T follicular helper cell (primary cell): Measurements from ENCODE around the gene LCNL1.
A peak's percentile ranks its signal among the peaks of the same experiment; 100 is the strongest.

ENCODE experiments used
- DNase-seq: peaks from one replicate; pipeline ENCODE4 v3.0.0-alpha.2; 2020; ENCODE audit warnings: low read depth
- total RNA-seq, 2 experiments: gene quantifications; one replicate each; lab custom pipeline; 2026; lab: John Stamatoyannopoulos, UW

The LCNL1 gene
- total RNA-seq: 0 to 0.60 reads per million in 2 experiments

DNA sequence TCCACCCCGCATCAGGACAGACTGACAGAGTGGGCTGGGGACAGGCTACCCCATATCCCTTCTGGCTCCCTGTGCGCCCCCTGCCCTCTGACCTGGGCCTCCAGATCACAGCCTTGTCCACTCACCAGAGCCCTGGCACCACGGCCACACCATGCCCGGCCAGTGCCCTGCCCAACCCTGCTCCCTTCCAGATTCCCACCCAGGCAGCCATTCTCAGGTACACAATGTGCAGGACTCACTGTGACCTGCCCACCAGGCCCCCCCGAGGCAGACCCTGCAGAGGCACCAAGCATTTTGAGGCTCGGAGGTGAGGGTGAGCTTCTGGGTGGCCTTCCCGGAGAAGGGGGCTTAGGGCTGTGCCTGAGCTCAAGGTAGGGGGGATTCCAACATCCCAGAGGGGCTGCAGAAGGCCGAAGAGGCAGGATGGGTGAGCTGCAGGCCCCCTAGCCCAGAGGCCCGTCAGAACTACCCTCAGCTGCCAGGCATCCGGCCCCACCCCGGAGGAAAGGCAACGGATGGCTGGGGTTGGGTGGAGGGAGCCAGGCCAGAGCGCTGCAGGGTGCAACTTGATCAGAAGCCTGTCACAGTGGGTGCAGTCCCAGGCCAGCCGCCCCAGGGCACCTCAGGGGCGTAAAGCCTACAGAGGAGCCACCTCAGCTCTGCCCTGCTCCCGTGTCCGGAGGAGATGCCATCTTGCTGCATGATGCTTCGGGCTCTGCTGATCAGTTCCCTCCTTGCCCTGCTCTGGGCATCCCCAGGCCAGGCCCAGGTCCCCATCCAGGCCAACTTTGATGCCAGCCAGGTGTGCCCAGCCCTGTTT lies at the start of gene LCNL1:
Gene LCNL1, plus strand, starts transcription at position 762 of the 820 bp plus-strand sequence. CDS start 594 bp downstream, outside the sequence.
- DNase-seq: no peak

DNA sequence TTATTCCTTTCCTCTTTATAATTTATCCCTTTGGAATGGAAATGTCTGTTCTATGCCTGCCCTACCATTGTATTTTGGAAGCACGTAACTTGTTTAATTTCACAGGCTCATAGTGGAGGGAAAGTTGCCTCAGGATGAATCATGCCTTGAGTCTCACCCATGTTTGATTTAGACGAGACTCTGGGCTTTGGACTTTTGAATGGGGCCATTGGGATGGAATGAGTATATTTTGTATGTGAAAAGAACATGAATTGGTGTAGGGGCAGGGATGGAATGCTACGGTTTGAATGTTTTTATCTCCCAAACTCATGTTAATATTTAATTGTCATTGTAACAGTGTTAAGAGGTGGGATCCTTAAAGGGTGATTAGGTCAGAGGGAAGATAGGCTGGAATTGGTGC lies 48.5 kb upstream of the LCNL1 start:
- DNase-seq: no peak

DNA sequence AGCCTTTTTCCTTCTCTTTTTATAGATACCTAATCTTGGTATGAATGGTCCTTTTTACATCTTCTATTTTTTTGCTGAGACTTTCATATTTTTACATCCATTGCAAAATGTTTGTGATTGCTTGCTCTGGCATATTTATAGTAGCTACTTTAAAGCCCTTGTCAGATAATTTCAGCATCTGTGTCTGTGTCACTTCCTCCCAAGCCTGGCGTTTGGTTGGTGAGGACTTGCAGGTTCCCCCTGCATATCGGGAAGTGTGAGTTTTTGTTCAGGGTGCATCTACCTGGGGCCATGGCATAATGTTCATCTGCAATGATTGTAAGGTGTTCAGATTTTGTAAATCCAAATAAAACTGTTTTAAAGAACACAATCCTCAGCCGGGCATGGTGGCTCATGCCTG lies 47.1 kb upstream of the LCNL1 start:
- DNase-seq: no peak

DNA sequence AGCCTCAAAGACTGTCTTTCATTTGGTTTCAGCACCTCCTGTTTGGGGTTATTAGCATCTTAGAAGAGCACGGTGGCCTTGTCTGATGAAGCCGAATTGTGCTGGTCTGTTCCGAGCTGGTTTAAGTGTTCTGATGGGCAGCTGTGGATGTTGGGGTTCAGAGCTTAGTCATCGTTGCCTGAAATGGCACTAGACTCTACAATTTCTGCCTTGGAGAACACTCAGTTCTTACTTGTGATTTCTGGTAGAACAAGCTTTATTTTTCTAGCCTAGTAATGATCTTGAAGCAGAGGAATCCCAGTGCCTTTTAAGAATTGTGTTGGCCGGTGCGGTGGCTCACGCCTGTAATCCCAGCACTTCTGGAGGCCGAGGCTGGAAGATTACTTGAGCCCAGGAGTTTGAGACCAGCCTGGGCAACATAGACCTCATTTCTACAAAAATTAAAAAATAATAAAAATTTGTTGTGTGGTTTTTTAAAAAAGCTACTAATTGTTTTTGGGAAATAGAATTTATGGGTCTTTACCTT lies 46.1 kb upstream of the LCNL1 start:
- no peak for DNase-seq

DNA sequence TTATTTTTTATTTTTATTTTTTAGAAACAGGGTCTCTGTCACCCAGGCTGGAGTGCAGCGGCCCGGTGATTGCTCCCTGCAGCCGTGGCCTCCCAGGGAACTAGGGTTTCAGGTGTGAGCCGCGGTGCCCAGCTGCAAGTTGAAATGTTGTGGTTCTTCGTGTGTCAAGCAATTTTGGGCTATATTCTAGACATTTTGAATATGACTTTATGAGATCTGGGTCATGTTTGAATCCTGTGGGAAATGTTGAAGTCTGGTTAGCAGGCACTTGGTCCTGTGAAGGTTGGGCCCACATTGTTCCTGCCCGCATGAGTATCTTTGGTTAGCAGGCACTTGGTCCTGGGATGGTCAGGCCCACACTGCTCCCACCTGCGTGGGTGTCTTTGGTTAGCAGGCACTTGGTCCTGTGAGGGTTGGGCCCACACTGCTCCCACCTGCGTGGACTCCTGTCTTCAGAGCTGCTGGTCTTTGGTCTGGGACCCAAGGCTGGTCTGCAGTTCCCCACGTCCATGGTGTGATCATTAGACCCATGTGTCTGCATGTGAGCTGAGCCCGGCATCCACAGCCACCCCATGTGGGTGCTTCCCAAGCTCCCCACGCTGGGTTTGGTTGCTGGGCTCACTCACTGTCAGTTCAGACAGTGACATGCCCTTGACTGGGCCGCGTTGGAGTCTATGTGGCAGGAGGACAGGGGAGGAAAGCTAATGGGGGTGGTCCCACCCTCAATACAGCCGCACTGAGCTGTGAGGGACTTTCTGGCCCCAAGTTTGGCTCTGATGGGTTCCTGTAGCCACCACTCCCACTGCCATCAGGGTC lies 45.4 kb upstream of the LCNL1 start:
- no peak for DNase-seq

DNA sequence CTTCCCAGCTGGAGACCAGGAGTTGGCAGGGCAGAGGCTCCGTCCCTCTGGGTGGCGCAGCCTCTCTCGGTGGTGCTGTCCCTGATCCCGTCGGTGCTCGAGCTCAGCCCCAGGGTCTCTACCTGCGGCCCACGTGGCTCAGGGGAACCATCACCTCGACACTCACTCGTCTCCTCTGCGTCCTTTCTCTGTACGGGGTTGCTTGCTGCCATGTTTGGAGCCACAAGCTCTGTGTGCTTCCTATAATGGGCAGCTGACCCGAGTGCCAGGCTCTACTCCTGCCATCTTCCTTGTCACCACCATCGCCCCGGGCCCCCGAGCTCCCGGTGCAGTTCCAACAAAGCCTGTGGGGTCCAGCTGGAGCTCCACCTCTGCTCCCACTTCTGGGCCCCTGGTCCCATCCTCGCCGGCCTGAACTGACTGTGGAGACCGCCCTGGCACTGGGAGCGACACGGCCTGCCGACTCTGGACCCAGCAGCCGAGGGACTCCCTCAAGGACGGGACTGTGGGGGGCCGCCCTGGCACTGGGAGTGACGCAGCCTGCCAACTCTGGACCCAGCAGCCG lies 43.3 kb upstream of the LCNL1 start:
- DNase-seq: no peak

DNA sequence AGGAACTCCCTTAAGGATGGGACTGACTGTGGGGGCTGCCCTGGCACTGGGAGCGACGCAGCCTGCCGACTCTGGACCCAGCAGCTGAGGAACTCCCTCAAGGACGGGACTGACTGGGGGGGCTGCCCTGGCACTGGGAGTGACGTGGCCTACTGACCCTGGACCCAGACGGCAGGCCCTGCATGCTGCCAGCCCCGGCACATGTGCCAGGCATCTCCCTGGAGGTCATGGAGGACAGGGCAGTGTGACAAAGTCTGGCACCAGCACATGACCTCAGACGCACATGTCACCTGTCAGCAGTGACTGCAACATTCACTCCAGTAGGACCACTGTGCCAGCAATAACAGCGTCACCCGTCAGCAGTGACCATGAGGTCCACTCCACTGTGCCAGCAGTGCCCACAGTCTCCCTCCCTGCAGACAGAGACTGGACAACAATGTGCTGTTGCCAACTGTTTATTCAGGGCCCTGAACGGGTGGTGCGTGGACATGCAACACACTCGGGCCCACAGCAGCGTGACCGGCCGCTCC lies 42.7 kb upstream of the LCNL1 start:
- no peak for DNase-seq

DNA sequence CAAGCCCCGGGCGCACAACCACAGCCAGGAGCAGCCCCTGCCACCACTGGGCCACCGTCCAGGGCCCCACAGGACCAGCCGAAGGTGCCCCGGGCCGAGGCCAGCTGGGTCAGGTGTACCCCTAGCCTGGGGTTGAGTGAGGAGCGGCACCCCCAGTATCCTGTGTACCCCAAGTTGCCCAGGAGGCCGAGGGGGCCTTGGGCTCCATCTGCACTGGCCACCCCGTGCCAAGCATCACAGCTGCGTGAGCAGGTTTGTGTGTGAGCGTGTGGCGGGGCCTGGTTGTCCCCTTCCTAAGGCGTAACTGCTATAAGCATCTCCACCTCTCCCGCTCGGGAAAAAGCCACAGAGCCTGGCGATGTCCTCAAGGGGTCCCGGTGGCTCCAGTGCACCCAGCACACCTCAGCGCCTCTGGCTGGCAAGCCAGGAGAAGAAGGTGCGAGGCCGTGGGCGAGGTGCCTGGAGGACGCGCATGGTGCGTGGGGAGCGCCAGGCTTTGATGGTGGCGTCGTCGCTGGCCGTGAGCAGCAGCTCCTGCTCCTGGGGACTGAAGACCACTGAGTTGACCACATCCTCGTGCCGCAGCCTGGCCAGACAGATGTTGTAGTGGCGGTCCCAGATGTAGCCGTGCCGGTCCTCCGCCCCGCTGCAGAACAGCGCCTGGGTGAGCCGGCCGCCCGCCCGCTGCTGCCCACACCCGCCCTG lies 42.1 kb upstream of the LCNL1 start:
- no peak for DNase-seq

DNA sequence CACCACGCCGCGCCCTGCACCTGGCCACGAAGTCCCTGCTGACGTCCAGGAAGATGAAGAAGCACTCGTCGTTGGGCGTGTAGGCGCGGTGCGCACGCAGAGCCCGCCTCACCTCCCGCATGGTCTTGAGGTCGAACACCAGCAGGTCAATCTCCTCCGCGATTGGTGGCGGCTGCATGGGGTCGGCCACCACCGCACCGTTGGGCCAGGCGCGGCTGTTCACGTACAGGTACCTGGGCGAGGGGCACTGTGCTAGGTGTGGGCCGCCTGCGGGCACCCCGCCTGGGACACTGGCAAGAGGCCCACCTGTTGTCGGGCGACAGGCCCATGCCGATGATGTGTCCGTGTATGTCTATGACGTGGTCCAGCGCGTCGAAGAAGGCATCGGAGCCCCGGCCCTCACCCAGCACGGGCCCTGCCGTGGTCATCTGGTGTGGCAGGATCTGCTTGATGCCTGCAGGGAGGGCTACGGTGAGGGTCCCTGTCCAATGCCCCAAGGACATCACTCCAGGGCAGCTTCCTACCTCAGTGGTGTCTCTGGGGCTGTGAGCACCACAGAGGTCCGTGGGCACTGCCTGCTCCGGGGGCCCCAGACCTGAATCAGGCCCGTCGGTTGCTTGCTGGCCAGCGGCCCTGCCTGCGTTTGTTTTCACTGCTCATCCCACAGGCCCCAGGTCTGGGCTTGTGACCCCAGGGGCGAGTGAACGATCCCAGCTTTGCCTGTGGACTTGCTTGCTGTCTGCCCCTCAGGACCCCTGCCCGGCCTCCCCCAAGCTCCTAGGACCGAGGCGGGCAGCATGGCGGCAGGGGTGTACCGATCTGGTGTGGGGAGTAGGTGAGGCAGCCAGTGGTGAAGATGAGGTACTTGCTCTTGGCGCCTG lies 41.3 kb upstream of the LCNL1 start:
- DNase-seq: no peak

DNA sequence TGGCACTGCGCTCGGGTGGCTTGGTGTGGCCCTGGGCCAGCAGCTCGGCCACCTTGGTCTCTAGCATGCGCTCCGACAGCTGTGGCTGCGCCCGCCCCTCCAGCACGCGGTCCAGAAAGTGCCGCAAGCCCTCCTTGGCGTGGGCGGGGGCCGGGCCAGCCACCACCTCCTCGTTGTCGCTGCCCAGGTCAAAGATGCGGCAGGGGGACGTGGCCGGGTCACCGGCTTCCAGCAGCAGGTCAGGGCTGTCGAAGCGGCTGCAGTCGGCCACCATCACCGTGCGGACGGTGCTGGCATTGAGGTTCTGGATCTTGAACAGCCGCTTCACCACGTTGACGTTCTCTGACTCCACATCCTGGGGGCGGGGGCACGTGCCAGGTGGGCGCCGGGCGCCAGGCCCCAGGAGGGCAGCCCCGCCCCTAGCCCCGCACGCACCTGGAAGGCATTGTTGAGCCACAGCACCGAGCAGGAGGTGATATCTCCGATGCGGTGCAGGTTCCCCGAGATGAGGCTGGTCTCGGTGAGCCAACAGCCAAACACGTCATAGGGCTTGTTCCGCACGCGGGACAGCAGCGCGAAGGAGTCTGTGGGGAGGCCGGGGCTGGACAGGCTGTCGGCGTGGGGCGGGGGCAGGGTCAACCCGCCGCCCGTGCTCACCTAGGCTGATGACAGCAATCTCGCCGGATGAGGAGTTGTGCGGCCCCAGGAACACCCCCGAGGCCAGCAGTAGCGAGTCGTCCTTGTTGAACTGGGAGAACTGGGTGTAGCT lies 40.5 kb upstream of the LCNL1 start:
- DNase-seq: no peak

DNA sequence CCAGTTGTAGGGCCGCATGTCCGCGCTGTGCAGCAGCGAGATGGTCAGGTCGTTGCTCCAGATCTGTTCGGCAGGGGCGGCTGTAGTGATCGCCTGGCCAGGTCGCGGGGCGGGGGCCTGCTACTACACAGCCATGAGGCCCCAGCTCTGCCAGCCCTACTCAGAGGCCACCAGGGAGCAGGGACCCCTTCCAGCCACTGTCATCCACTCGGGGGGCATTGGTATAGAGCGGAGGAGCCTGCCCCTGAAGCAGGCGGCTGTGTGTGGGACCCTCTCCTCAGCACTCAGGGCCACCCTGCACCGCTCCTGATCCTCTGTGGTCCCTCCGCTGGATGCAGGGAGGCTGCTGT lies 39.9 kb upstream of the LCNL1 start:
- no peak for DNase-seq

DNA sequence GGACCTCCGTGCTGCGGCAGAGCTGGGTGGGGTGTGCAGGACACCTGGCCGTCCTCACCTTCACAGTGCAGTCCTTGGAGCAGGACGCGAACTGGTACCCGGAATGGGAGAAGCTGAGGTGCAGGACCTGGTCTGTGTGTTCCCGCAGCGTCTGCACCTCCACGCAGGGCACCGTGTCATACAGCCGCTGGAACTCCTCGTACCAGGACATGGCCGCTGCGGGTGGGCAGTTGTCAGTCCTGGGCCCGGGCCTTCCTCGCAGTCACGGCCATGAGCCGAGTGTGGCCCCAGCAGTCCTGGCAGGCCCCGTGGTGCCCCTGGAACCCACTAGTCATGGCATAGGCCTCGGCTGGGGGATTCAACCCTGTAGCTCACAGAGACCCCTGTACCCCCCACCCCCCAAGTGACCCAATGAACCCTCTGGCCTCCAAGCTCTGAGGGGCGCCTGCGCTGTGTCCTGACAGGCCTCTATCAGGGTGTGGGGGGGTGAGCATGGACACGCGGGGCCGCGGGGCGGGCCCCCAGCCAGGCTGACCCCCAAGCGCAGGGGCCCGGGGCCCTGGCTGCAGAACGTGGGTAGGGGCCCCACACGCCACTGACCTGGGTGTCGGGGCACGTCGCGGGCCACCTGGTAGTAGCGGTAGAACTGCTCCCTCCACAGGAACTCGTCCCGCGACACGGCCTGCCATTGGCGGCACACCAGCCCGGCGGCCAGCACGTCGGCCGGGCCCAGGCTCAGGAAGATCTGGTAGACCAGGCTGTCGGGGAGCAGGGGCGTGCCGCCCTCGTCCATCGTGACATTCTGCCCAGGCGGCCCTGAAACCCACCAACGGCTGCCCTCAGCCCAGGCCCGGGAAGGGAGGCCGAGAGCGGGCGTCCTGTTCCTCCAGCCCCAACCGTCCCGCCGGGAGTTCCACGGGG lies 39.2 kb upstream of the LCNL1 start:
- DNase-seq: no peak

DNA sequence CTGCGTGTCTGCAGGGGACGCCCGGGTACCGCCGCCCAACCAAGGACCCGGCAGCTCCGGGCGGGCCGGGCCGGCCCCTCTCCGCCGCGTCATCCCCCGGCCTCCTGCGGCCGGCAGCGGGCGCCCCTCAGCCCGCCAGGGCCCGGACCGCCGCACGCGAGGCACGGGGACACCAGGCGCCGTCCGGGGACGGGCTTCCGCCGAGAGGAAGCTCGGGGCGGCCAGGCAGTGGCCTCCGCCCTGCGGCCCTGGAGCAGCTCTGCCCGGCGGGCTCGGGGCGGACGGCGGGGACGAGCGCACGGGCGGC lies 38.6 kb upstream of the LCNL1 start:
- DNase-seq: no peak

DNA sequence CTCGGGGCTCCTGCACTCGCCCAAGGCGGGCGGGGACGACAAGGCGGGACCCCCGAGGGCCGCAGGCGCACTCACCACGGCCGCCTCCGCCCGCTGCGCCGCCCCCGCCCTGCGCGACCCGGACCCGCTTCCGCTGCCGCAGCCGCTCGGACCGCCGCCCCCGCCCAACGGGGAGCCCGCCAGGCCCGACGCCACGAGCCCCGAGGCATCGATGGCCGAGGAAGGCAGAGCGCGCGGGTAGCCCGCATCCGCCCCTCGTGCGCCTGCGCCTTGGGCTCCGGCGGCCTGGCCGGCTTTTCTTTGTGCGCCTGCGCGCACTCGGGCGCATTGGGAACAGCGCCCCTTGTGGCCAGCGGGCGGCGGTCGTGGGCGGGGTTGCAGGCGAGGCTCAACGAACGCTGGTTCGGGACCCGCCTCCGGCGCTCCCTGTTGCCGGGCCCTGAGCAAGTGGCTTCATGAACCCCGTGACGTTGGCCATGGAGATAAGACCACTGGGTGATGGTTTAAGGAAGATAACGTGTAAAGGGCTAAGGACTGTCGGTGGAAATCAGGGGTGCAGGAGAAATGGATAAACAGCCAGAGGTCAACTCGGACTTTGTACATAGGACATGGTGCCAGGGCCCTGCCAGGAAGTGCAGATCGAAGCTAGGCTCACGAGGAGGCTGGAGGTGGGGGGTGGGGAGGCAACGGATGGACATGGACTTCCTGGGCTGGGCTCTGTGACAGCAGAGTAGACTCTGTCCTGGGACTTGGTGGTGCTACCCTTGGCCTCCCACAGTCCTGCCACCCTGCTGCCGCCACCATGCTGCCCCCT lies 38.1 kb upstream of the LCNL1 start, which contains the start of the genes C8G and FBXW5:
Gene C8G, plus strand, starts transcription at position 725 of the 814 bp plus-strand sequence. Its CDS starts 78 bp downstream, at position 803.
Gene FBXW5, minus strand, starts transcription at position 220 of the 814 bp plus-strand sequence. CDS start 655 bp downstream, outside the sequence.
- peak; percentile 89 for DNase-seq

DNA sequence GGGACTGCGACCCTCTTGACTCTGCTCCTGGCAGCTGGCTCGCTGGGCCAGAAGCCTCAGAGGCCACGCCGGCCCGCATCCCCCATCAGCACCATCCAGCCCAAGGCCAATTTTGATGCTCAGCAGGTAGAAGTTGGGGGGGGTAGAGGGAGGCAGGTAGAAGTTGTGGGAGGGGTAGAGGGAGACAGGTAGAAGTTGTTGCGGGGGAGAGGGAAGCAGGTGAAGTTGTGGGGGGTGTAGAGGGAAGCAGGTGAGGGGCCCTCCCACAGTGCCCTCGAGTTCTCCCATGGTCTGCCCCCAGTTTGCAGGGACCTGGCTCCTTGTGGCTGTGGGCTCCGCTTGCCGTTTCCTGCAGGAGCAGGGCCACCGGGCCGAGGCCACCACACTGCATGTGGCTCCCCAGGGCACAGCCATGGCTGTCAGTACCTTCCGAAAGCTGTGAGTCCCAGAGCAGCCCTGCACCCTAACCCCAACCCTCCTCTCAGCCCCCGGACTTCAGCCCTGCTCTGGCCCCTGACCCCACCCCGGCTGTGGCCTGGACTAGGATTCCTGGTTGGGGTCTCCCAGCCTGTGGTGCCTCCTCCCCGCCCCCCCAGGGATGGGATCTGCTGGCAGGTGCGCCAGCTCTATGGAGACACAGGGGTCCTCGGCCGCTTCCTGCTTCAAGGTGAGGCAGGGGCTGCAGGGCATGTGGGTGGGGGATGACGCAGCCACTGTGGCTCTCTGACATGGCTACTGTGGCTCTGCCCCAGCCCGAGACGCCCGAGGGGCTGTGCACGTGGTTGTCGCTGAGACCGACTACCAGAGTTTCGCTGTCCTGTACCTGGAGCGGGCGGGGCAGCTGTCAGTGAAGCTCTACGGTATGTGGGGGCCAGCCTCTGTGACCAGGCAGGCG lies 37.2 kb upstream of the LCNL1 start:
- DNase-seq: no peak

DNA sequence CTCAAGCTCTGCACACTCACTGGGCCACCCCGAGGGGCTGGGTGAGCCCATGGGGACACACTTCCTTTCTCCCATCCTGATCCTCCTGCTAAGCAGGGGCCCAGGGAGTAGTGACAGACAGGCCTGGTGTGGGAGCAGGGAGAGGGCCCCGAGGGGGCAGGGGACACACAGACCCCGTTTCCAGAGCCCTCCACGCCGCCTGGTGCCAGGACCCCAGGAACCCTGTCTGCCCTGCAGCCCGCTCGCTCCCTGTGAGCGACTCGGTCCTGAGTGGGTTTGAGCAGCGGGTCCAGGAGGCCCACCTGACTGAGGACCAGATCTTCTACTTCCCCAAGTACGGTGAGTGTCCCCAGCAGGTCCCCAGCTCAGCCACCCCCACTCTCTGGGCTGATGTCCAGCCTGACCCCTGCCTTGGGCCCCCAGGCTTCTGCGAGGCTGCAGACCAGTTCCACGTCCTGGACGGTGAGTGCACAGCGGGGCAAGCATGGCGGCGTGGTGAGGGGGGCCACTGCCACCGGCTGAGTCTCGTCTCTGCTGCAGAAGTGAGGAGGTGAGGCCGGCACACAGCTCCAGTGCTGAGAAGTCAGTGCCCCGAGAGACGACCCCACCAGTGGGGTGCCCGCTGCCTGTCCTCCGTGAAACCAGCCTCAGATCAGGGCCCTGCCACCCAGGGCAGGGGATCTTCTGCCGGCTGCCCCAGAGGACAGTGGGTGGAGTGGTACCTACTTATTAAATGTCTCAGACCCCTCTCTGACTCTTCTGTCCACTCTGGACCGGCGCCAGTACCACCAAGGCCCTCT lies 36.4 kb upstream of the LCNL1 start:
- no peak for DNase-seq
